Measurements from ENCODE around the gene ARHGEF16.

Gene ARHGEF16

GRCh38 chr1:3506943-3507342, 52.5 kb downstream of the ARHGEF16 start:
- H3K36me3 ChIP-seq (ENCODE audit: insufficient read depth): no peaks in the 10 kb centered on the region
- no peak overlapping the region for H2AFZ ChIP-seq (ENCODE audit: low read depth)
- no peaks in the 10 kb centered on the region for H4K20me1 ChIP-seq (ENCODE audit: insufficient read depth)
- TF ChIP-seq, protein P1, sequence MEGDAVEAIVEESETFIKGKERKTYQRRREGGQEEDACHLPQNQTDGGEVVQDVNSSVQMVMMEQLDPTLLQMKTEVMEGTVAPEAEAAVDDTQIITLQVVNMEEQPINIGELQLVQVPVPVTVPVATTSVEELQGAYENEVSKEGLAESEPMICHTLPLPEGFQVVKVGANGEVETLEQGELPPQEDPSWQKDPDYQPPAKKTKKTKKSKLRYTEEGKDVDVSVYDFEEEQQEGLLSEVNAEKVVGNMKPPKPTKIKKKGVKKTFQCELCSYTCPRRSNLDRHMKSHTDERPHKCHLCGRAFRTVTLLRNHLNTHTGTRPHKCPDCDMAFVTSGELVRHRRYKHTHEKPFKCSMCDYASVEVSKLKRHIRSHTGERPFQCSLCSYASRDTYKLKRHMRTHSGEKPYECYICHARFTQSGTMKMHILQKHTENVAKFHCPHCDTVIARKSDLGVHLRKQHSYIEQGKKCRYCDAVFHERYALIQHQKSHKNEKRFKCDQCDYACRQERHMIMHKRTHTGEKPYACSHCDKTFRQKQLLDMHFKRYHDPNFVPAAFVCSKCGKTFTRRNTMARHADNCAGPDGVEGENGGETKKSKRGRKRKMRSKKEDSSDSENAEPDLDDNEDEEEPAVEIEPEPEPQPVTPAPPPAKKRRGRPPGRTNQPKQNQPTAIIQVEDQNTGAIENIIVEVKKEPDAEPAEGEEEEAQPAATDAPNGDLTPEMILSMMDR (conservative IDR thresholded peaks at IDR 0.05; ENCODE audit: low read depth, low read length): no peak
- H3K9ac ChIP-seq: no peak overlapping the region
- no peak overlapping the region for H3K4me2 ChIP-seq
- H3K4me1 ChIP-seq (ENCODE audit: low read depth, poor library complexity, severe bottlenecking): no peaks in the 10 kb centered on the region
- no peaks in the 10 kb centered on the region for H3K79me2 ChIP-seq (ENCODE audit: insufficient read depth, low read depth)
- H3K27me3 ChIP-seq (ENCODE audit: insufficient read depth, low read depth): peaks cover 75% of the 10 kb centered on the region
- no peak overlapping the region for H3K27ac ChIP-seq
- H3K4me3 ChIP-seq (IDR thresholded peaks at IDR 0.05; ENCODE audit: insufficient read depth, low read depth, low read length): no peak overlapping the region

DNA sequence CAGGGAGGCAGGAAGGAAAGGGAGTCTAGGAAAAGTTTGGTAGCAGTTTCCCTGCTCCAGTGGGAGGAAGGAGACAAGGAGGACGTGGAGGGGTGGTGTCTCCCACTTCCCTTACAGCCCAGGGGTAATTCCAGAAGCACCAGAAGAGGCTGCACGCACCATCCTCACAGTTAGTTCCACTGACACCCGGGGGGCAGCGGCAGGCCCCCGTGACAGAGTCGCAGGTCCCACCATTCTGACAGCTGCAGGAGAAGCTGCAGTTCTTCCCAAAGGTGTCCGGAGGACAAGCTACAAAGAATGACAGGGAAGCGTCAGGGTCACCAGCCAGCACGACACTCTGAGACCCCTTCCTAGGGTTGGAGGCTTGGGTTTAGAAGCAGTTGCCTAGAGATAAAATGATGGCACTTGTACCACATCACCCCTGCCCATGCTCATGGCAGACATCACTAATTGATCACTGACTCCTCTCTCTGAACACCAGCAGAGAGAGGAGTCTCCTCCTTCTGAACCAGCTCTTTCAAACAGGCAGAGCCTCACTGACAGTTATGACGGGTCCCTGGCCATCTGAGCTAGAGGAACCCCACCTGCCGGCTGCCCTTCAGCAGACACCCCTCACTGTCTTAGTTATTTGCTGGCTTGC, 53.3 kb downstream of the ARHGEF16 start:
- TF ChIP-seq, protein P1 (conservative IDR thresholded peaks at IDR 0.05; ENCODE audit: low read depth, low read length): no peak
- Histone ChIP-seq H3K9ac (no peak overlapping the region), H3K79me2 (ENCODE audit: insufficient read depth, low read depth) (no peaks in the 10 kb centered on the region), H3K27ac (no peak overlapping the region), H3K36me3 (ENCODE audit: insufficient read depth) (no peaks in the 10 kb centered on the region), H3K4me3 (IDR thresholded peaks at IDR 0.05; ENCODE audit: insufficient read depth, low read depth, low read length) (no peak overlapping the region), H3K4me1 (ENCODE audit: low read depth, poor library complexity, severe bottlenecking) (no peaks in the 10 kb centered on the region), H3K4me2 (no peak overlapping the region), H4K20me1 (ENCODE audit: insufficient read depth) (no peaks in the 10 kb centered on the region), H3K27me3 (ENCODE audit: insufficient read depth, low read depth) (peaks cover 79% of the 10 kb centered on the region), H2AFZ (ENCODE audit: low read depth) (no peak overlapping the region)

DNA sequence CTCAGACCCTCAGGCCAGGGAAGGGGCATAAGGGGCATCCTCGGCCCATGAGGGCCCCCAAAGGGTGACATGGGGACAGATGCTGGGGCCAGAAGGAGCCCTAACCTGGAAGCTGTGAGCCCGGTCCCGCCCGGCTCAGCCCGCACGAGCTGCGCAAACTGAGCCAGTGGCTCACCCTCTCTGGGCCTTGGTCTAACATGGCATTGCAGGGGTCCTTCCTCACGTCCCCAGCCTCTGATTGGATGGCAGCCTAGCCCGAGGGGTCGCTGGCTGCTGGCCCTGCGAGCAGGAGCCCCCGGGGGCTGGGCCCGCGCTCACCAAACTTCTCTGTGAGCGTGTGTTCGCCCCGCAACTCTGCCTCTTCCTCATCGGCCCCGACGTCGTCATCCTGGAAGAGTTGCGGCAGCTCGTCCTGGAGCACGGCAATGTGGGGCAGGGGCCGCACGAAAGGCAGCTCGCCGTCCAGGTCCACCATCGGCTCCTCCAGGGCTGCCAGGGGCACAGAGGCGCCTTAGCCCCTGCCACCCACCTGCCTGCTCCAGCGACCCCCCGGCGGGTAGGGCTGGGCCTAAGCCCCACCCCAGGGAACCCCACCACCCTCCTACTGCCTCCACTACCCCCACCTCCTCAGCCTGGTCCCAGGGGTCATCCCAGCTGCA, 54.4 kb downstream of the ARHGEF16 start:
- no peak overlapping the region for H2AFZ ChIP-seq (ENCODE audit: low read depth)
- peaks cover 80% of the 10 kb centered on the region for H3K27me3 ChIP-seq (ENCODE audit: insufficient read depth, low read depth)
- no peaks in the 10 kb centered on the region for H4K20me1 ChIP-seq (ENCODE audit: insufficient read depth)
- TF ChIP-seq, protein P1 (conservative IDR thresholded peaks at IDR 0.05; ENCODE audit: low read depth, low read length): no peak
- H3K4me3 ChIP-seq (IDR thresholded peaks at IDR 0.05; ENCODE audit: insufficient read depth, low read depth, low read length): no peak overlapping the region
- H3K4me2 ChIP-seq: no peak overlapping the region
- no peaks in the 10 kb centered on the region for H3K36me3 ChIP-seq (ENCODE audit: insufficient read depth)
- H3K9ac ChIP-seq: no peak overlapping the region
- no peaks in the 10 kb centered on the region for H3K79me2 ChIP-seq (ENCODE audit: insufficient read depth, low read depth)
- H3K27ac ChIP-seq: no peak overlapping the region
- no peaks in the 10 kb centered on the region for H3K4me1 ChIP-seq (ENCODE audit: low read depth, poor library complexity, severe bottlenecking)

- Histone ChIP-seq H3K27me3 (ENCODE audit: insufficient read depth, low read depth) (peaks cover 79% of the 10 kb centered on the region), H2AFZ (ENCODE audit: low read depth) (no peak overlapping the region), H4K20me1 (ENCODE audit: insufficient read depth) (no peaks in the 10 kb centered on the region), H3K9ac (no peak overlapping the region), H3K36me3 (ENCODE audit: insufficient read depth) (no peaks in the 10 kb centered on the region), H3K4me3 (IDR thresholded peaks at IDR 0.05; ENCODE audit: insufficient read depth, low read depth, low read length) (no peak overlapping the region), H3K4me2 (no peak overlapping the region), H3K4me1 (ENCODE audit: low read depth, poor library complexity, severe bottlenecking) (no peaks in the 10 kb centered on the region), H3K79me2 (ENCODE audit: insufficient read depth, low read depth) (no peaks in the 10 kb centered on the region), H3K27ac (no peak overlapping the region)
- TF ChIP-seq, protein P1 (conservative IDR thresholded peaks at IDR 0.05; ENCODE audit: low read depth, low read length): no peak
These were observed 55.3 kb downstream of the ARHGEF16 start for GRCh38 chr1:3509721-3510120.
